ENCODE data around the gene CCDC201.
"Not testable (repeated sequence)": the region's sequence is repeated elsewhere in the genome, so short reads cannot be mapped to it uniquely, and the experiment has no call there.

The CCDC201 gene

GRCh38 chr7:45872116-45873034 is 507 bp downstream of the CCDC201 start:
- no peak for DNase-seq

DNA sequence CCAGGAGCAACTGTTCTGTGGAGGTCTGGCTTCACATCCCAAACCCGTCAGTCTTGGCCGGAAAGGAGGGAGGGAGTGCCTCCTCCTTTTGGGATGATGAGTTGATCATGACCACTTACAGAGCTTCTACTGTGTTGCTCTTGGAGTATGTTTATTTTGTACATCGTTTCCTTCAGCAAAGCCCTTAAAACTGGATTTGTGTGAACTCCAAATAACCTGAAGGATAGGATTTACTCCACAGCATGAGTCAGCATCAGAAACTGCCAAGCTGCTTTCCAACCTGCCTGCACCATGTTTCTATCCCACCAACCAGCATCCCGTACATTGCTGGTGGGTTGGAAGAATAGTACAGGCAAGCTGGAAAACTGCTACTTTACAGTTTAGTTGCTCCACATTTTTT is 3.5 kb downstream of the CCDC201 start:
- no peak for DNase-seq

GRCh38 chr7:45867471-45867870 is 5.4 kb downstream of the CCDC201 start:
- DNase-seq, result no peak

- DNase-seq, result no peak
These were observed 7.1 kb downstream of the CCDC201 start for GRCh38 chr7:45865594-45866410.

GRCh38 chr7:45863715-45864114 is 9.2 kb downstream of the CCDC201 start:
- no peak for DNase-seq

- DNase-seq, result not testable (repeated sequence)
These were observed 16.0 kb downstream of the CCDC201 start for GRCh38 chr7:45856888-45857287.

- not testable (repeated sequence) for DNase-seq
These were observed 17.2 kb downstream of the CCDC201 start for GRCh38 chr7:45855680-45856079.

DNA sequence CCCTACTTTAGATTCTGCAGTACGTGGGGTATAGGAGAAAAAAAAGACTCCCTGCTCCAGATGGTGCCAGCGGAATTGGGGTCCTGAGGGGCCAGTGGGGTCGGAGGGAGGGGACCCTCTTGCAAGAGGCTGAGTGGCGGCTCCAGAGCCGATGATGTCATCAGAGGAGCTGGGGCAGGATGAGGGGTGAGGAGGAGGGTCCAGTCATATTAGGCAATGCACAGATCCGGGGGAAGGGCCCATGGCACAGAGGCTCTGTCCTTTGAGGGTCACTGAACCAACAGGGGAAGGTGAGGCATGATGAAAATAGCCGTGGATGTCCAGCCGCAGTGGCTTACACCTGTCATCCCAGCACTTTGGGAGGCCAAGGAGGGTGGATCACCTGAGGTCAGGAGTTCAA is 19.4 kb downstream of the CCDC201 start:
- DNase-seq, result not testable (repeated sequence)

GRCh38 chr7:45852984-45853383 is 19.9 kb downstream of the CCDC201 start:
- not testable (repeated sequence) for DNase-seq

GRCh38 chr7:45848734-45849133 is 24.1 kb downstream of the CCDC201 start:
- DNase-seq, result not testable (repeated sequence)

GRCh38 chr7:45846536-45846935 is 26.3 kb downstream of the CCDC201 start:
- DNase-seq, result not testable (repeated sequence)

- DNase-seq, result not testable (repeated sequence)
These were observed 30.8 kb downstream of the CCDC201 start for GRCh38 chr7:45841926-45842717.

DNA sequence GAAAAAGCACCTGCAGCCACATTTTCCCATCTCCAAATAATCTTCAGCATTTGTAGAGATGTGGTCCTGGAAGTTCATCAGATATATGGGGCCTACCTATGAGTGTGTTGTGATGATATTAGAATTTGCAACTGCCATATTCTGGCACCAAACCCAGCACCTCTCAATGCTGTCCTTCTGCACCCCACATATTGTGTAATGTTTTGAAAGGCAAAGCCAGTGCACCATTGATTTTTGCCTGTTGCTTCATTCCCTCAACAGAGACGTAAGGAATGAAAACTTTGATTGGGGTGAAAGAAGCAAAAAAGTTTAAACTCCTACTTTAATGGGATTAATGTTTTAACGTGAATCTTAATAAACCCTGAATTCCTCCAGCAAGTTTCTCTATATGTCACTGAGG is 34.0 kb downstream of the CCDC201 start:
- DNase-seq, result not testable (repeated sequence)

DNA sequence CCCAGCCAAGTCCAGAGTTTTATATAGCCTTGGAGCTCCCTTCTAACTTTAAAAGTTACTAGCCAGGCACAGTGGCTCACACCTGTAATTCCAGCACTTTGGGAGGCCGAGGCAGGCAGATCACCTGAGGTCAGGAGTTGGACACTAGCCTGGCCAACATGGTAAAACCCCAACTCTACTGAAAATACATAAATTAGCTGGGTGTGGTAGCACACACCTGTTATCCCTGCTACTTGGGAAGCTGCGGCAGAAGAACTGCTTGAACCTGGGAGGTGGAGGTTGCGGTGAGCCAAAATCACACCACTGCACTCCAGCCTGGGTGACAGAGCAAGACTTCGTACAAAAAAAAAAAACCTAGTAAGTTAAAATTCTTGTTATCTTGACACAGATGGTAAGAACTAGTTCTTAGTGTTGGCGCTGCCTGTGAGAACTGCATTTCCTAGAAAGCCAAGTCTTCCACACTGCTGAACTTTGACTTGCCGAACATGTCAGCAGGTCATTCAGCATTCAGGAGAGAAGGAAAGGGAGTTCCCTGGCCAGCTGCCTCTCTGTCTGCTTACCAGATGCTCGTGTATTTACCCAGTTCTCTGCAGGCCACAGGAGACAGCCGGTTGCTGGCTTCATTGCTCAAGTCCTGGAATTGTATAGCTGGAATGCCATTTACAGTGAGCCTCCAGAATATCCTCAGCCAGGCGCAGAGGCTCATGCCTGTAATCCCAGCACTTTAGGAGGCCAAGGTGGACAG is 40.3 kb downstream of the CCDC201 start:
- DNase-seq, result not testable (repeated sequence)

GRCh38 chr7:45829846-45830245 is 43.0 kb downstream of the CCDC201 start:
- not testable (repeated sequence) for DNase-seq

GRCh38 chr7:45827731-45828130 is 45.2 kb downstream of the CCDC201 start:
- not testable (repeated sequence) for DNase-seq

GRCh38 chr7:45826550-45826949 is 46.3 kb downstream of the CCDC201 start:
- DNase-seq, result not testable (repeated sequence)

- DNase-seq, result not testable (repeated sequence)
These were observed 54.1 kb downstream of the CCDC201 start for GRCh38 chr7:45818763-45819162.

DNA sequence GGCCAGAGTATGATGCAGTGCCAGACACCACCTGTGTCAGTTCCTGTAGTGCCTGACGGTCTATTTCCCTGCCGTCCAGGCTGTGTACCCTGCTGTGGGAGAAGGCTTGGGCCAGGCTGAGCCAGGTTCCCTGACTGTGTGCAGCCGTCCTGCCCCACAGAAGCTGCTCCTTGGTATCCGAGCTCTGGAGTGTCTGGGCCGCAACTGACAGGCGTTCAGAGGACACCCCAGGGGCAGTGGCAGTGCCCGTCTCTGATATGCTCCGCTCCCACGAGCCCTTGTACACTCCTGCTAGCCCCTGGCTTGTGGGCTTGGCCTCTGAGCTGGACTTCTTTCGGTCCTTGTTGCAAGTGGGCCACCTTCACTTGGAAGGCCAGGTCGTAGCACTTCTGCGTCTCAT is 55.0 kb downstream of the CCDC201 start:
- DNase-seq, result not testable (repeated sequence)

GRCh38 chr7:45817016-45817415 is 55.9 kb downstream of the CCDC201 start:
- not testable (repeated sequence) for DNase-seq

- DNase-seq, result not testable (repeated sequence)
These were observed 58.4 kb downstream of the CCDC201 start for GRCh38 chr7:45814216-45815118.

All from activated CD4-positive, alpha-beta T cell treated with anti-CD3 and anti-CD28 coated beads for 4 hours (primary cell).